HCT116 (cell line): Measurements from ENCODE around the gene BRINP2. TPM values are rescaled to one million over a fixed set of nuclear protein-coding genes. Genes with fewer than 3 reads are reported as not detected.

Experiments
- ATAC-seq: fragments of 200-7000 bp; cut with Tn5 transposase; 2 replicates; pipeline ENCODE4 v1.9.1; 2020; ENCODE audit warnings: mild to moderate bottlenecking, moderate library complexity
- BruUV-seq: library from RNA; stranded (reverse); fragments of 400-500 nt; replicated peaks from 2 replicates; lab custom pipeline; 2021; lab: Mats Ljungman, UMichigan
- CTCF ChIA-PET: fragments of 300-600 bp; sonication (Branson Sonifier 250); formaldehyde crosslinking; loops from one replicate; lab custom pipeline; 2021; ENCODE audit warnings: antibody characterized with exemption; lab: Charles Lee
- POLR2A ChIA-PET: fragments of 300-600, 350-600 bp; sonication (Branson Sonifier 250); formaldehyde crosslinking; loops from one replicate; lab custom pipeline; 2021; ENCODE audit warnings: antibody characterized with exemption; lab: Charles Lee
- RAD21 ChIA-PET, 2 experiments: fragments of 300-600 bp; sonication (Branson Sonifier 250); formaldehyde crosslinking; loops; one replicate each; lab custom pipeline; 2023; ENCODE audit warnings: low total read pairs in 2 of 2; ENCODE audit not compliant: uncharacterized antibody in 2 of 2, unreplicated experiment in 2 of 2, low non-redundant PET in 1 of 2; lab: Charles Lee
- DNase-seq: peaks from one replicate; pipeline ENCODE4 v3.0.0-alpha.2; 2010; ENCODE audit warnings: low read depth, low spot score
- H2AFZ ChIP-seq: fragments of 200-600 bp; shearing (Covaris generic), sonication (generic); 2 replicates; pipeline ENCODE4 v1.6.1; 2017; ENCODE audit warnings: low read depth, mixed run types, mixed read lengths, antibody characterized with exemption, low read length; ENCODE audit not compliant: poor library complexity, severe bottlenecking
- H3K27ac ChIP-seq: 2 replicates; pipeline ENCODE4 v1.5.1; 2012; ENCODE audit warnings: low read depth, low read length
- H3K27me3 ChIP-seq: fragments of 200-600 bp; sonication (generic); 2 replicates; pipeline ENCODE4 v1.6.1; 2016; ENCODE audit warnings: mixed run types, low read length, mixed read lengths; ENCODE audit not compliant: insufficient read depth
- H3K36me3 ChIP-seq, 2 experiments: fragments of 200-500 bp in 1 of 2; fragments of 200-600 bp in 1 of 2; sonication (Bioruptor generic) in 1 of 2; sonication (generic) in 1 of 2; 2 replicates each; pipeline versions ENCODE4 v1.5.1 to v1.6.1; 2014 to 2016; ENCODE audit warnings: low read length in 2 of 2, inconsistent platforms in 1 of 2, mixed read lengths in 1 of 2, mixed run types in 1 of 2; ENCODE audit not compliant: insufficient read depth in 2 of 2, control insufficient read depth in 1 of 2
- H3K4me1 ChIP-seq, 2 experiments: fragments of 200-600 bp in 1 of 2; sonication (generic) in 1 of 2; 2 replicates each; pipeline versions ENCODE4 v1.5.1 to v1.6.1; 2012 to 2017; ENCODE audit warnings: low read length in 2 of 2, inconsistent platforms in 1 of 2, mild to moderate bottlenecking in 1 of 2, mixed read lengths in 1 of 2, mixed run types in 1 of 2, moderate library complexity in 1 of 2; ENCODE audit not compliant: insufficient read depth in 2 of 2, control insufficient read depth in 1 of 2
- H3K4me2 ChIP-seq: fragments of 200-600 bp; sonication (generic); 2 replicates; pipeline ENCODE4 v1.6.1; 2017; ENCODE audit warnings: mixed run types, low read length, mixed read lengths
- H3K4me3 ChIP-seq, 2 experiments: fragments of 200-600 bp in 1 of 2; sonication (generic) in 1 of 2; replicated peaks in 1 of 2; 2 replicates each; pipeline ENCODE4 v1.5.1; 2011 to 2016; ENCODE audit warnings: low read length in 2 of 2, control low read depth in 1 of 2, low read depth in 1 of 2, mild to moderate bottlenecking in 1 of 2, mixed read lengths in 1 of 2, mixed run types in 1 of 2
- H3K79me2 ChIP-seq: fragments of 200-600 bp; sonication (generic); 2 replicates; pipeline ENCODE4 v1.6.1; 2017; ENCODE audit warnings: mild to moderate bottlenecking, mixed run types, low read length, moderate library complexity, mixed read lengths; ENCODE audit not compliant: insufficient read depth
- H3K9ac ChIP-seq: fragments of 200-600 bp; sonication (generic); 2 replicates; pipeline ENCODE4 v1.6.1; 2016; ENCODE audit warnings: low read length, mixed read lengths
- H3K9me2 ChIP-seq: fragments of 200-600 bp; sonication (generic), shearing (Covaris generic); 2 replicates; pipeline ENCODE4 v1.6.1; 2017; ENCODE audit warnings: mixed run types, mild to moderate bottlenecking, moderate library complexity; ENCODE audit not compliant: insufficient read depth
- H3K9me3 ChIP-seq, 2 experiments: fragments of 200-500 bp in 1 of 2; fragments of 200-600 bp in 1 of 2; sonication (Bioruptor generic) in 1 of 2; sonication (generic) in 1 of 2; 2 replicates each; pipeline ENCODE4 v1.6.1; 2014 to 2017; ENCODE audit warnings: low read length in 2 of 2, mixed read lengths in 2 of 2, inconsistent platforms in 1 of 2, low read depth in 1 of 2, mild to moderate bottlenecking in 1 of 2, mixed run types in 1 of 2, moderate library complexity in 1 of 2; ENCODE audit not compliant: control insufficient read depth in 1 of 2, insufficient read depth in 1 of 2
- H4K20me1 ChIP-seq: fragments of 200-600 bp; sonication (generic), shearing (Covaris generic); 2 replicates; pipeline ENCODE4 v1.6.1; 2017; ENCODE audit warnings: mixed run types, mild to moderate bottlenecking, moderate library complexity; ENCODE audit not compliant: insufficient read depth
- CTCF ChIP-seq, 3 experiments: fragments of 200-600 bp in 1 of 3; sonication (generic) in 1 of 3; IDR thresholded peaks in 2 of 3; conservative IDR thresholded peaks in 1 of 3; 2 replicates each; pipeline ENCODE4 v1.5.1; 2012 to 2017; ENCODE audit warnings: low read depth in 2 of 3, low read length in 2 of 3, antibody characterized with exemption in 1 of 3, borderline replicate concordance in 1 of 3, control low read depth in 1 of 3, mild to moderate bottlenecking in 1 of 3, mixed read lengths in 1 of 3, mixed run types in 1 of 3, moderate library complexity in 1 of 3; ENCODE audit not compliant: insufficient read depth in 1 of 3
- ELF1 ChIP-seq: IDR thresholded peaks from 2 replicates; pipeline ENCODE4 v1.6.1; 2012; ENCODE audit warnings: low read depth, borderline replicate concordance
- POLR2A ChIP-seq: IDR thresholded peaks from 2 replicates; pipeline ENCODE4 v1.7.0; 2011; ENCODE audit warnings: borderline replicate concordance; ENCODE audit not compliant: insufficient read depth, insufficient read length; ENCODE audit errors: extremely low read depth
- POLR2AphosphoS5 ChIP-seq: IDR thresholded peaks from 2 replicates; pipeline ENCODE4 v1.6.1; 2011; ENCODE audit warnings: mild to moderate bottlenecking, low read depth, low read length, moderate library complexity
- RAD21 ChIP-seq: IDR thresholded peaks from 2 replicates; pipeline ENCODE4 v1.6.1; 2012; ENCODE audit warnings: low read depth, mild to moderate bottlenecking
- REST ChIP-seq: IDR thresholded peaks from 2 replicates; pipeline ENCODE4 v1.6.1; 2012; ENCODE audit warnings: low read depth
- SIN3A ChIP-seq: IDR thresholded peaks from 2 replicates; pipeline ENCODE4 v1.6.1; 2012; ENCODE audit warnings: low read depth
- SP1 ChIP-seq: IDR thresholded peaks from 2 replicates; pipeline ENCODE4 v1.6.1; 2012; ENCODE audit warnings: low read depth
- SRF ChIP-seq: IDR thresholded peaks from 2 replicates; pipeline ENCODE4 v1.6.1; 2012; ENCODE audit warnings: low read depth
- ZFX ChIP-seq: fragments of 450-650 bp; IDR thresholded peaks from 2 replicates; pipeline ENCODE4 v1.6.1; 2017
- ZNF274 ChIP-seq: fragments of 200-500 bp; sonication (Bioruptor generic); IDR thresholded peaks from 2 replicates; pipeline ENCODE4 v1.6.1; 2014; ENCODE audit warnings: mild to moderate bottlenecking, low read depth, low read length, inconsistent platforms
- intact Hi-C: fragments of 100-400 bp; cut with micrococcal nuclease; formaldehyde crosslinking; loops from 2 replicates; pipeline ENCODE4 v1.10.0; 2022
- total RNA-seq: library from RNA; stranded (reverse); gene quantifications from one replicate; pipeline ENCODE4 v1.2.1, GENCODE V29; 2021; ENCODE audit not compliant: unreplicated experiment

The BRINP2 gene
- total RNA-seq, 1 experiment from 2014 or later, result not detected

- no peak for TF ChIP-seq RAD21
- TF ChIP-seq ELF1, result no peak
- no peak for TF ChIP-seq SP1
- no peak for TF ChIP-seq ZNF274
- TF ChIP-seq POLR2AphosphoS5, result no peak
Measured at GRCh38 chr1:177301425-177302124, 130.8 kb downstream of the BRINP2 start (continued).

GRCh38 chr1:177302357-177303044 is 131.7 kb downstream of the BRINP2 start:
- Histone ChIP-seq H3K79me2 (no peaks in the 10 kb centered on the region), H3K9me3 (no peaks in the 10 kb centered on the region), H3K36me3 (no peaks in the 10 kb centered on the region)
- TF ChIP-seq REST (no peak), SIN3A (no peak), ZFX (no peak), POLR2A (no peak), SRF (no peak), CTCF (IDR thresholded peaks at IDR 0.05 in 2 of 3, conservative IDR thresholded peaks at IDR 0.05 in 1 of 3; ENCODE audit: borderline replicate concordance in 1 of 3, insufficient read depth in 1 of 3, low read depth in 2 of 3, low read length in 2 of 3) (no peak)
- TF ChIP-seq, all 23 proteins: peak for 0
- DNase-seq (no peak), ATAC-seq (no peak)
- ChIA-PET RAD21 (no interaction called here), CTCF (no interaction called here), POLR2A (no interaction called here)
- H3K9ac ChIP-seq, result no peak overlapping the region
- H4K20me1 ChIP-seq, result no peaks in the 10 kb centered on the region
- no TSS peak for BruUV-seq
- intact Hi-C loops, result no loop called here
- H3K4me1 ChIP-seq, result no peaks in the 10 kb centered on the region
- no peak overlapping the region for H3K4me3 ChIP-seq
- H3K27me3 ChIP-seq, result no peaks in the 10 kb centered on the region; the same call in 1 of the 2 replicates
- H3K4me2 ChIP-seq, result no peak overlapping the region
- no peaks in the 10 kb centered on the region for H3K9me2 ChIP-seq
- H2AFZ ChIP-seq, result no peak overlapping the region
- H3K27ac ChIP-seq, result no peak overlapping the region
